ENCODE results near the gene FHL2. TPM values are rescaled to one million over a fixed set of nuclear protein-coding genes. Genes with fewer than 3 reads are reported as not detected.
A peak's percentile ranks its signal among the peaks of the same experiment; 100 is the strongest.

Gene FHL2
- polyA plus RNA-seq, 1 donor (not counting 4 experiments of a cell fraction or from before 2014, with no cell fraction given) = 132 TPM

GRCh38 chr2:105404736-105405135 is 5.9 kb upstream of the FHL2 start:
- H2AFZ ChIP-seq (ENCODE audit: control insufficient read depth, low read length) = no peak overlapping the region
- DNase-seq (ENCODE audit: low read depth, low spot score) (no peak), FAIRE-seq (no peak)
- H3K27me3 ChIP-seq (ENCODE audit: control insufficient read depth, extremely low read depth, insufficient read depth, low read length) = no peaks in the 10 kb centered on the region
- peak overlapping the region; percentile 94 for H3K27ac ChIP-seq (ENCODE audit: control insufficient read depth, insufficient read depth, low read length)
- H3K79me2 ChIP-seq (ENCODE audit: control insufficient read depth, insufficient read depth, low read length) = no peaks in the 10 kb centered on the region
- no peaks in the 10 kb centered on the region for H3K9me3 ChIP-seq (ENCODE audit: control insufficient read depth, low read depth, low read length)
- dilution Hi-C loops (cut with MboI; ENCODE audit: extremely low pct_ligation_motif_present, low sequenced_read_pairs) = no loop called here
- H4K20me1 ChIP-seq (ENCODE audit: control insufficient read depth, extremely low read depth, insufficient read depth, low read length) = no peaks in the 10 kb centered on the region
- H3K4me3 ChIP-seq (ENCODE audit: control insufficient read depth in 2 of 3, extremely low read depth in 1 of 3, insufficient read depth in 2 of 3, low read depth in 1 of 3, low read length in 3 of 3) = peak overlapping the region in 1 of 3 experiments; percentile 60
- no peaks in the 10 kb centered on the region for H3K36me3 ChIP-seq (ENCODE audit: control insufficient read depth in 2 of 2, extremely low read depth in 1 of 2, insufficient read depth in 2 of 2, low read length in 2 of 2)
- H3K9me1 ChIP-seq (ENCODE audit: control insufficient read depth, extremely low read depth, insufficient read depth, low read length) = no peaks in the 10 kb centered on the region
- peak overlapping the region; percentile 94 for H3K4me2 ChIP-seq (ENCODE audit: control insufficient read depth, extremely low read depth, insufficient read depth, low read depth, low read length)
- H3K4me1 ChIP-seq (ENCODE audit: control insufficient read depth, extremely low read depth, insufficient read depth, low read length) = peaks cover 65% of the 10 kb centered on the region
- TF ChIP-seq EZH2 (IDR thresholded peaks at IDR 0.05; ENCODE audit: low read length) (no peak), CTCF (optimal IDR thresholded peaks at IDR 0.05 in 1 of 3, IDR thresholded peaks at IDR 0.05 in 1 of 3, conservative IDR thresholded peaks at IDR 0.05 in 1 of 3; ENCODE audit: extremely low read depth in 1 of 3, insufficient read depth in 2 of 3, low read length in 3 of 3) (no peak)
- H3K9ac ChIP-seq (ENCODE audit: control insufficient read depth, extremely low read depth, insufficient read depth, low read length) = peak overlapping the region; percentile 56

GRCh38 chr2:105403783-105404698 is 5.2 kb upstream of the FHL2 start:
- Histone ChIP-seq H3K9me3 (ENCODE audit: control insufficient read depth, low read depth, low read length) (no peaks in the 10 kb centered on the region), H3K36me3 (ENCODE audit: control insufficient read depth in 2 of 2, extremely low read depth in 1 of 2, insufficient read depth in 2 of 2, low read length in 2 of 2) (no peaks in the 10 kb centered on the region), H3K27ac (ENCODE audit: control insufficient read depth, insufficient read depth, low read length) (peak overlapping the region; percentile 94), H3K27me3 (ENCODE audit: control insufficient read depth, extremely low read depth, insufficient read depth, low read length) (no peaks in the 10 kb centered on the region), H3K79me2 (ENCODE audit: control insufficient read depth, insufficient read depth, low read length) (no peaks in the 10 kb centered on the region), H3K9ac (ENCODE audit: control insufficient read depth, extremely low read depth, insufficient read depth, low read length) (peak overlapping the region; percentile 78), H3K9me1 (ENCODE audit: control insufficient read depth, extremely low read depth, insufficient read depth, low read length) (no peaks in the 10 kb centered on the region), H4K20me1 (ENCODE audit: control insufficient read depth, extremely low read depth, insufficient read depth, low read length) (no peaks in the 10 kb centered on the region), H2AFZ (ENCODE audit: control insufficient read depth, low read length) (peak overlapping the region; percentile 57), H3K4me3 (ENCODE audit: control insufficient read depth in 2 of 3, extremely low read depth in 1 of 3, insufficient read depth in 2 of 3, low read depth in 1 of 3, low read length in 3 of 3) (peak overlapping the region in 2 of 3 experiments; percentile 51 to 60), H3K4me2 (ENCODE audit: control insufficient read depth, extremely low read depth, insufficient read depth, low read depth, low read length) (peak overlapping the region; percentile 94), H3K4me1 (ENCODE audit: control insufficient read depth, extremely low read depth, insufficient read depth, low read length) (peaks cover 58% of the 10 kb centered on the region)
- FAIRE-seq (peak; percentile 93), DNase-seq (ENCODE audit: low read depth, low spot score) (peak; percentile 99)
- TF ChIP-seq EZH2 (IDR thresholded peaks at IDR 0.05; ENCODE audit: low read length) (no peak), CTCF (optimal IDR thresholded peaks at IDR 0.05 in 1 of 3, IDR thresholded peaks at IDR 0.05 in 1 of 3, conservative IDR thresholded peaks at IDR 0.05 in 1 of 3; ENCODE audit: extremely low read depth in 1 of 3, insufficient read depth in 2 of 3, low read length in 3 of 3) (peak; percentile 25 to 60 (median 36))
- dilution Hi-C loops (cut with MboI; ENCODE audit: extremely low pct_ligation_motif_present, low sequenced_read_pairs) = no loop called here
